ENCODE measurements around the gene TCIRG1. TPM values are rescaled to one million over a fixed set of nuclear protein-coding genes. Genes with fewer than 3 reads are reported as not detected.
A peak's percentile ranks its signal among the peaks of the same experiment; 100 is the strongest.

Gene TCIRG1
- total RNA-seq, 1 experiment from 2014 or later, result 51.1 TPM

DNA sequence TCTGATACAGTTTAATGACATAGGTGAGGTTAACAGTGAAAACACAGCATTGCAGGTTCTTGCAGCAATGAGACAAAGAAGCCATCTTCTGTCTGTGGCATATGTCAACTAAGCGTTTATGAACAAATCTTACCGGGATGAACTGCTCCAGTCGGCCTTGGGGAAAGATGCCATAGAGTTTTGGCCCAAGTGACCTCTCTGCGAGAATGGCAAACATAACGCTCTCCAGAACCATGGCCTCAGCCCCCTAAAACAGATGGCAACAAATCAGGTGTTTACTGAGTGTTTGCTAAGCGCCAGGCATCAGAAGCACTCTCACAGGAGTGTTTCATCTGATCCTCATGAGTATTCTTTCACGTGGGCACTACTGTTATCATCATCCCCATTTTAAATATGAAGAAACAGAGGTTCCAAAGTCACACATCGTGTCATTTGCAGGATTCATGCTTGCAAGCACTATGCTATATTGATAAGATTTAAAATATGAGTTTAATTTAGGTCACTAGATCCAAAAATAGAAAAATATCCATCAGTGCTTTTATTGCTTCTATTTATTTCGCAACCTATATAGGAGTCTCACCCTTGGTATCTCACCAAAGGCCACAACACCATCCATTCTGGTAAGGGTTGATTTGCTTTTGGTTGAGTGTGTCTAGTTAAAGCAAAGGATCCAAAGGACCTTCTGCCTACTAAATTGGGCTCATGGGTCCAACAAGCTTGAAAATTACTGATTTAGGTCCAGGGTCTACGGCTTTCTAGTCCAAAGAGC, 35.9 kb downstream of the TCIRG1 start (continued):
- TF ChIP-seq, protein P1, sequence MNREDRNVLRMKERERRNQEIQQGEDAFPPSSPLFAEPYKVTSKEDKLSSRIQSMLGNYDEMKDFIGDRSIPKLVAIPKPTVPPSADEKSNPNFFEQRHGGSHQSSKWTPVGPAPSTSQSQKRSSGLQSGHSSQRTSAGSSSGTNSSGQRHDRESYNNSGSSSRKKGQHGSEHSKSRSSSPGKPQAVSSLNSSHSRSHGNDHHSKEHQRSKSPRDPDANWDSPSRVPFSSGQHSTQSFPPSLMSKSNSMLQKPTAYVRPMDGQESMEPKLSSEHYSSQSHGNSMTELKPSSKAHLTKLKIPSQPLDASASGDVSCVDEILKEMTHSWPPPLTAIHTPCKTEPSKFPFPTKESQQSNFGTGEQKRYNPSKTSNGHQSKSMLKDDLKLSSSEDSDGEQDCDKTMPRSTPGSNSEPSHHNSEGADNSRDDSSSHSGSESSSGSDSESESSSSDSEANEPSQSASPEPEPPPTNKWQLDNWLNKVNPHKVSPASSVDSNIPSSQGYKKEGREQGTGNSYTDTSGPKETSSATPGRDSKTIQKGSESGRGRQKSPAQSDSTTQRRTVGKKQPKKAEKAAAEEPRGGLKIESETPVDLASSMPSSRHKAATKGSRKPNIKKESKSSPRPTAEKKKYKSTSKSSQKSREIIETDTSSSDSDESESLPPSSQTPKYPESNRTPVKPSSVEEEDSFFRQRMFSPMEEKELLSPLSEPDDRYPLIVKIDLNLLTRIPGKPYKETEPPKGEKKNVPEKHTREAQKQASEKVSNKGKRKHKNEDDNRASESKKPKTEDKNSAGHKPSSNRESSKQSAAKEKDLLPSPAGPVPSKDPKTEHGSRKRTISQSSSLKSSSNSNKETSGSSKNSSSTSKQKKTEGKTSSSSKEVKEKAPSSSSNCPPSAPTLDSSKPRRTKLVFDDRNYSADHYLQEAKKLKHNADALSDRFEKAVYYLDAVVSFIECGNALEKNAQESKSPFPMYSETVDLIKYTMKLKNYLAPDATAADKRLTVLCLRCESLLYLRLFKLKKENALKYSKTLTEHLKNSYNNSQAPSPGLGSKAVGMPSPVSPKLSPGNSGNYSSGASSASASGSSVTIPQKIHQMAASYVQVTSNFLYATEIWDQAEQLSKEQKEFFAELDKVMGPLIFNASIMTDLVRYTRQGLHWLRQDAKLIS (CRISPR knock-in tag; IDR thresholded peaks at IDR 0.05; ENCODE audit: borderline replicate concordance), result no peak

DNA sequence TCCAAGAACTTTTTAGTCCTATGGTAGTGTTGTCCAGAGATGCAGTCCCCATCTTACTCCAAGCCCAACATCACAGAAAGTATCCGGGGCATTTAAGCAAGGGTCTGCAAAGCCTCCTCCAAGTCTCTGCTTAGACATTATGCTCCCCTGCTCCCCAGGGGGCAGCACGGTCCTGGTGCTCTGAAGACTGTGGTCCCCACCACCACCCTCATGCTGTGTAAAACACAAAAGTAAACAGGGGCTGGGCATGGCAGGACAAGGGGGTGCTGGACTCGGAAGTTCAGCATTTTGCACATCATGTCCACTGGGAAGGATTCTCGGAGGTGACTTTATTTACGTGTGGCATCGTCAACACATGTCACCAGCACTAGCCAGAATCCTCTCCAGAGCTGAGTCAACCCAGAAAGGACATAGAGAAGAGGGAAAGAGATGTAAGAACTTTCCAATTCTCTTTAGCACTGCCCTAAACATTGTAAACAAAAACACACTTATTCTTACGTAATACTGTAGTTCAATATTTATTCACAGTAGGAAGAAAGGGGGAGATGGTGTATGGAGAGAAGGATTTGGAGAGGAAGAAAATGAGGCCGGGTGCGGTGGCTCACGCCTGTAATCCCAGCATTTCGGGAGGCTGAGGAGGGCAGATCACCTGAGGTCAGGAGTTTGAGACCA, 37.7 kb downstream of the TCIRG1 start:
- POLR2A ChIA-PET, result no interaction called here
- no peak for DNase-seq (ENCODE audit: low spot score)
- Mint-ChIP-seq H3K4me1 (peaks cover 3% of the 10 kb centered on the region; the same call in 1 of the 2 replicates), H3K27ac (peak overlapping the region; percentile 60; the same call in 1 of the 2 replicates), H3K27me3 (ENCODE audit: low read depth) (no peaks in the 10 kb centered on the region), H3K36me3 (peaks cover 44% of the 10 kb centered on the region), H3K9me3 (no peaks in the 10 kb centered on the region), H3K4me3 (no peak overlapping the region)
- no peak for ATAC-seq
- CTCF ChIA-PET, result no interaction called here
- TF ChIP-seq, protein P2, sequence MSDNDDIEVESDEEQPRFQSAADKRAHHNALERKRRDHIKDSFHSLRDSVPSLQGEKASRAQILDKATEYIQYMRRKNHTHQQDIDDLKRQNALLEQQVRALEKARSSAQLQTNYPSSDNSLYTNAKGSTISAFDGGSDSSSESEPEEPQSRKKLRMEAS (CRISPR knock-in tag; IDR thresholded peaks at IDR 0.05), result no peak
- no peak for TF ChIP-seq JAZF1 (CRISPR knock-in tag; IDR thresholded peaks at IDR 0.05)
- TF ChIP-seq NFYB (CRISPR knock-in tag; conservative IDR thresholded peaks at IDR 0.05; ENCODE audit: low read depth), result no peak
- TF ChIP-seq, protein P3, sequence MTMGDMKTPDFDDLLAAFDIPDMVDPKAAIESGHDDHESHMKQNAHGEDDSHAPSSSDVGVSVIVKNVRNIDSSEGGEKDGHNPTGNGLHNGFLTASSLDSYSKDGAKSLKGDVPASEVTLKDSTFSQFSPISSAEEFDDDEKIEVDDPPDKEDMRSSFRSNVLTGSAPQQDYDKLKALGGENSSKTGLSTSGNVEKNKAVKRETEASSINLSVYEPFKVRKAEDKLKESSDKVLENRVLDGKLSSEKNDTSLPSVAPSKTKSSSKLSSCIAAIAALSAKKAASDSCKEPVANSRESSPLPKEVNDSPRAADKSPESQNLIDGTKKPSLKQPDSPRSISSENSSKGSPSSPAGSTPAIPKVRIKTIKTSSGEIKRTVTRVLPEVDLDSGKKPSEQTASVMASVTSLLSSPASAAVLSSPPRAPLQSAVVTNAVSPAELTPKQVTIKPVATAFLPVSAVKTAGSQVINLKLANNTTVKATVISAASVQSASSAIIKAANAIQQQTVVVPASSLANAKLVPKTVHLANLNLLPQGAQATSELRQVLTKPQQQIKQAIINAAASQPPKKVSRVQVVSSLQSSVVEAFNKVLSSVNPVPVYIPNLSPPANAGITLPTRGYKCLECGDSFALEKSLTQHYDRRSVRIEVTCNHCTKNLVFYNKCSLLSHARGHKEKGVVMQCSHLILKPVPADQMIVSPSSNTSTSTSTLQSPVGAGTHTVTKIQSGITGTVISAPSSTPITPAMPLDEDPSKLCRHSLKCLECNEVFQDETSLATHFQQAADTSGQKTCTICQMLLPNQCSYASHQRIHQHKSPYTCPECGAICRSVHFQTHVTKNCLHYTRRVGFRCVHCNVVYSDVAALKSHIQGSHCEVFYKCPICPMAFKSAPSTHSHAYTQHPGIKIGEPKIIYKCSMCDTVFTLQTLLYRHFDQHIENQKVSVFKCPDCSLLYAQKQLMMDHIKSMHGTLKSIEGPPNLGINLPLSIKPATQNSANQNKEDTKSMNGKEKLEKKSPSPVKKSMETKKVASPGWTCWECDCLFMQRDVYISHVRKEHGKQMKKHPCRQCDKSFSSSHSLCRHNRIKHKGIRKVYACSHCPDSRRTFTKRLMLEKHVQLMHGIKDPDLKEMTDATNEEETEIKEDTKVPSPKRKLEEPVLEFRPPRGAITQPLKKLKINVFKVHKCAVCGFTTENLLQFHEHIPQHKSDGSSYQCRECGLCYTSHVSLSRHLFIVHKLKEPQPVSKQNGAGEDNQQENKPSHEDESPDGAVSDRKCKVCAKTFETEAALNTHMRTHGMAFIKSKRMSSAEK (CRISPR knock-in tag; IDR thresholded peaks at IDR 0.05; ENCODE audit: borderline replicate concordance), result no peak
- TF ChIP-seq ZBTB21 (CRISPR knock-in tag; IDR thresholded peaks at IDR 0.05; ENCODE audit: borderline replicate concordance), result no peak
- no peak for TF ChIP-seq ELF4 (CRISPR knock-in tag; IDR thresholded peaks at IDR 0.05; ENCODE audit: low read depth)
- no peak for TF ChIP-seq ESRRA (CRISPR knock-in tag; IDR thresholded peaks at IDR 0.05; ENCODE audit: borderline replicate concordance)
- TF ChIP-seq ZNF263 (CRISPR knock-in tag; IDR thresholded peaks at IDR 0.05; ENCODE audit: low read depth), result no peak
- no peak for TF ChIP-seq HMGA2 (CRISPR knock-in tag; IDR thresholded peaks at IDR 0.05)
- no peak for TF ChIP-seq ZNF232 (CRISPR knock-in tag; IDR thresholded peaks at IDR 0.05)
- TF ChIP-seq ZNF396 (CRISPR knock-in tag; IDR thresholded peaks at IDR 0.05; ENCODE audit: borderline replicate concordance), result no peak
- no peak for TF ChIP-seq EMX1 (CRISPR knock-in tag; IDR thresholded peaks at IDR 0.05)
- TF ChIP-seq, protein P4, sequence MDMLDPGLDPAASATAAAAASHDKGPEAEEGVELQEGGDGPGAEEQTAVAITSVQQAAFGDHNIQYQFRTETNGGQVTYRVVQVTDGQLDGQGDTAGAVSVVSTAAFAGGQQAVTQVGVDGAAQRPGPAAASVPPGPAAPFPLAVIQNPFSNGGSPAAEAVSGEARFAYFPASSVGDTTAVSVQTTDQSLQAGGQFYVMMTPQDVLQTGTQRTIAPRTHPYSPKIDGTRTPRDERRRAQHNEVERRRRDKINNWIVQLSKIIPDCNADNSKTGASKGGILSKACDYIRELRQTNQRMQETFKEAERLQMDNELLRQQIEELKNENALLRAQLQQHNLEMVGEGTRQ (CRISPR knock-in tag; IDR thresholded peaks at IDR 0.05), result no peak
- TF ChIP-seq, protein P5, sequence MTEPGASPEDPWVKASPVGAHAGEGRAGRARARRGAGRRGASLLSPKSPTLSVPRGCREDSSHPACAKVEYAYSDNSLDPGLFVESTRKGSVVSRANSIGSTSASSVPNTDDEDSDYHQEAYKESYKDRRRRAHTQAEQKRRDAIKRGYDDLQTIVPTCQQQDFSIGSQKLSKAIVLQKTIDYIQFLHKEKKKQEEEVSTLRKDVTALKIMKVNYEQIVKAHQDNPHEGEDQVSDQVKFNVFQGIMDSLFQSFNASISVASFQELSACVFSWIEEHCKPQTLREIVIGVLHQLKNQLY (CRISPR knock-in tag; IDR thresholded peaks at IDR 0.05), result no peak
- TF ChIP-seq, protein P6, sequence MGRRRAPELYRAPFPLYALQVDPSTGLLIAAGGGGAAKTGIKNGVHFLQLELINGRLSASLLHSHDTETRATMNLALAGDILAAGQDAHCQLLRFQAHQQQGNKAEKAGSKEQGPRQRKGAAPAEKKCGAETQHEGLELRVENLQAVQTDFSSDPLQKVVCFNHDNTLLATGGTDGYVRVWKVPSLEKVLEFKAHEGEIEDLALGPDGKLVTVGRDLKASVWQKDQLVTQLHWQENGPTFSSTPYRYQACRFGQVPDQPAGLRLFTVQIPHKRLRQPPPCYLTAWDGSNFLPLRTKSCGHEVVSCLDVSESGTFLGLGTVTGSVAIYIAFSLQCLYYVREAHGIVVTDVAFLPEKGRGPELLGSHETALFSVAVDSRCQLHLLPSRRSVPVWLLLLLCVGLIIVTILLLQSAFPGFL (CRISPR knock-in tag; IDR thresholded peaks at IDR 0.05; ENCODE audit: borderline replicate concordance), result no peak
- TF ChIP-seq, protein P7, sequence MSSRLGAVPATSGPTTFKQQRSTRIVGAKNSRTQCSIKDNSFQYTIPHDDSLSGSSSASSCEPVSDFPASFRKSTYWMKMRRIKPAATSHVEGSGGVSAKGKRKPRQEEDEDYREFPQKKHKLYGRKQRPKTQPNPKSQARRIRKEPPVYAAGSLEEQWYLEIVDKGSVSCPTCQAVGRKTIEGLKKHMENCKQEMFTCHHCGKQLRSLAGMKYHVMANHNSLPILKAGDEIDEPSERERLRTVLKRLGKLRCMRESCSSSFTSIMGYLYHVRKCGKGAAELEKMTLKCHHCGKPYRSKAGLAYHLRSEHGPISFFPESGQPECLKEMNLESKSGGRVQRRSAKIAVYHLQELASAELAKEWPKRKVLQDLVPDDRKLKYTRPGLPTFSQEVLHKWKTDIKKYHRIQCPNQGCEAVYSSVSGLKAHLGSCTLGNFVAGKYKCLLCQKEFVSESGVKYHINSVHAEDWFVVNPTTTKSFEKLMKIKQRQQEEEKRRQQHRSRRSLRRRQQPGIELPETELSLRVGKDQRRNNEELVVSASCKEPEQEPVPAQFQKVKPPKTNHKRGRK (CRISPR knock-in tag; IDR thresholded peaks at IDR 0.05; ENCODE audit: borderline replicate concordance), result no peak
- TF ChIP-seq, protein P8, sequence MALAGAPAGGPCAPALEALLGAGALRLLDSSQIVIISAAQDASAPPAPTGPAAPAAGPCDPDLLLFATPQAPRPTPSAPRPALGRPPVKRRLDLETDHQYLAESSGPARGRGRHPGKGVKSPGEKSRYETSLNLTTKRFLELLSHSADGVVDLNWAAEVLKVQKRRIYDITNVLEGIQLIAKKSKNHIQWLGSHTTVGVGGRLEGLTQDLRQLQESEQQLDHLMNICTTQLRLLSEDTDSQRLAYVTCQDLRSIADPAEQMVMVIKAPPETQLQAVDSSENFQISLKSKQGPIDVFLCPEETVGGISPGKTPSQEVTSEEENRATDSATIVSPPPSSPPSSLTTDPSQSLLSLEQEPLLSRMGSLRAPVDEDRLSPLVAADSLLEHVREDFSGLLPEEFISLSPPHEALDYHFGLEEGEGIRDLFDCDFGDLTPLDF (CRISPR knock-in tag; IDR thresholded peaks at IDR 0.05), result no peak

Data from WTC11 (cell line).